HG03060 (cell line): ENCODE data around the gene ANTXR1.

Experiments
- ATAC-seq: cut with Tn5 transposase; IDR thresholded peaks from one replicate; pipeline ENCODE4 v1.9.1; 2021; ENCODE audit warnings: low read depth, moderate number of reproducible peaks; ENCODE audit not compliant: unreplicated experiment

The ANTXR1 gene

GRCh38 chr2:69200107-69200520 is 187.1 kb downstream of the ANTXR1 start:
- no peak for ATAC-seq

DNA sequence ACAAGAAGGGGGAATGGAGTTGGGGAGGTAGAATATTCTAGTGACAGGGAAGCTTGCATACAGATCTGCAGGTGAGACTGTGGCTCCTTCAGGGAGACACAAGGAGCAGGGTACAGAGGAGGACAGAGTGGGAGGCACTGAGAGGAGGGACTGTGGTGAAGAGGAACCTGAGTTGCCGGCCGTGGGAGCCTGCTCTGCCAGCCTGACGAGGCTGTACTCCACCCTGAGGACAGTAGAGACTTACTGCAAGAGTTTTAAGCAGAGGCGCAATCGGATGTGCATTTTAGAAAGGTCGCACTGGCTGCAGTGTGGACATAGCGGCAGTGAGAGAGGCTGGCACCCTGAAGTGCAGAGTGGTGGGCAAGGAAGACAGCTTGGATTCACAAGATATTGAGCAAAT is 188.3 kb downstream of the ANTXR1 start:
- ATAC-seq: no peak

- no peak for ATAC-seq
These were observed 189.3 kb downstream of the ANTXR1 start for GRCh38 chr2:69202327-69202726.

- ATAC-seq: no peak
These were observed 190.4 kb downstream of the ANTXR1 start for GRCh38 chr2:69203166-69203985.

GRCh38 chr2:69204654-69205053 is 191.7 kb downstream of the ANTXR1 start:
- ATAC-seq: no peak

DNA sequence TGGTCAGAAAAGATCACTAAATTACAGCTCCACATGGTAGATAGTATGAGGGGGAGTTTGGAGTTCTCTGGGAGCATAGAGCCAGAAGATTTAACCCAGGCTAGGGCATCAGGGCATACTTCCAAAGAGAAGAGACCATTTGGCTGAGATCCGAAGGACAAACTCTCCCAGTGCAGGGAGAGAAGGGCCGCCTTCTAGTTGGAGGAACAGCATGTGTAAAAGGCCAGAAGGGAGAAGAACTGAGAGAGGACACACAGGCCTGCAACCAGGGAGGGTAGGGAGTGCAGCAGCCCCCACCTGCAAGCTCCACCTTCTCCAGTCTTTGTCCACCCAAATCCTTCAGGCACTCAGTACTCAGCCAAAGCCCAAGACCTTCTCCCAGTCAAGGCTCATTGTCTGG is 192.1 kb downstream of the ANTXR1 start:
- no peak for ATAC-seq

- ATAC-seq: no peak
These were observed 192.5 kb downstream of the ANTXR1 start for GRCh38 chr2:69205491-69205890.

DNA sequence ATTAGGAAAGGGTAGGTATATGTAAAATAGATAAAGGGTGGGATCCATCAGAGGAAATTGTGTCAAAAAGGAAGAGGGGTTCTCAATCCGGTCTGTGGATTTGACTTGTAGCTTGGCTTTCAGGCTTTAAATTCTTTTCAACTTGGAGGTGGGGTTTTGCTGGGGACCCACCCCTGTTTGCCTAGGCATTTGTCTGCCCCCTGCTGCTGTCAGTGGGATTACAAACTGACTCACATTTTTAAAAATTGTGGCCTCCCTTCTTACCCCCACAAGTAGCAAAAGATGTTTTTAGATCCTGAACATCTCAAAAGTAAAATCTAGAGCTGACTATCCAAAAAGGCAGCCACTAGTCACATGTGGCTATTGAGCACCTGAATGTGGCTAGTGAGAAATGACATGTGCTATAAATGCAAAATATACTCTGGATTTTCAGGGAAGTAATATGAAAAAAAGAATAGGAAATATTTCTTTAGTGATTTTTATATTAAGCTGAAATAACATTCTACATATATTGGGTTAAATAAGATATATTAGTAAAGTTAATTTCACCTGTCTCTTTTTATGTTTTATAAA is 195.1 kb downstream of the ANTXR1 start:
- ATAC-seq: no peak

DNA sequence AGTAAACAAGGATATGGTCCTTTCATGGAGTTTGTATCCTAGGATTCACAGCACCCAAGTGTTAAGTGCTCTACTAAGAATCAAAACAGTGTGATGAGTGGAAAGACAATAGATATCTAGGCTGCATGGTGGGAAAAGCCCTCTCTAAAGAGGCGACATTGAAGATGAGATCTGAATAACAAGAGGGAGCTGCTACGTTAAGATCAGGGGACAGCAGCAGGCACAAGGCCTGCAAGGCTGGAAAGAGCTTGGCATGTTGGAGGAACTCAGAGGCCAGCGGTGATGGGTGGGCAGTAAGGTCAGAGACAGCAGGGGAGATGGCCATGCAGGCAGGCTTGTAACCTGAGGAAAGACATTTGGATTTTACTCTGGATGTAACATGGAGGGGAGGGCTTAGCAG is 196.5 kb downstream of the ANTXR1 start:
- ATAC-seq: no peak

DNA sequence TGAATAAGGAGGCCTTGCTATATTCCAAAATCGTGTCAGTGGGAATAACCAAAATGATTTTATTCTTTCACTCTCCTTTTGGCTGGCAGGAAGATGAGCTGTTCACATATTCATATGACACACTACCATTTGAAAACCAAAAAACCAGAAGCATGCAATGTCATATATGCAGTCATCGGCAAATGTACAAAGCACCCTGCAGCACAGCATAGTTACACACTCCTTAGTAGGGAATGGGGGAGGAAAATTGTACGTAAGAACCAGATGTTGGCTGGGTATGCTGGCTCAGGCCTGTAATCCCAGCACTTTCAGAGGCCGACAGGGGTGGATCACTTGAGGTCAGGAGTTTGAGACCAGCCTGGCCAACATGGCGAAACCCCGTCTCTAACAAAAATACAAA is 197.4 kb downstream of the ANTXR1 start:
- no peak for ATAC-seq

GRCh38 chr2:69211048-69211447 is 198.1 kb downstream of the ANTXR1 start:
- no peak for ATAC-seq

GRCh38 chr2:69211686-69212085 is 198.7 kb downstream of the ANTXR1 start:
- no peak for ATAC-seq

DNA sequence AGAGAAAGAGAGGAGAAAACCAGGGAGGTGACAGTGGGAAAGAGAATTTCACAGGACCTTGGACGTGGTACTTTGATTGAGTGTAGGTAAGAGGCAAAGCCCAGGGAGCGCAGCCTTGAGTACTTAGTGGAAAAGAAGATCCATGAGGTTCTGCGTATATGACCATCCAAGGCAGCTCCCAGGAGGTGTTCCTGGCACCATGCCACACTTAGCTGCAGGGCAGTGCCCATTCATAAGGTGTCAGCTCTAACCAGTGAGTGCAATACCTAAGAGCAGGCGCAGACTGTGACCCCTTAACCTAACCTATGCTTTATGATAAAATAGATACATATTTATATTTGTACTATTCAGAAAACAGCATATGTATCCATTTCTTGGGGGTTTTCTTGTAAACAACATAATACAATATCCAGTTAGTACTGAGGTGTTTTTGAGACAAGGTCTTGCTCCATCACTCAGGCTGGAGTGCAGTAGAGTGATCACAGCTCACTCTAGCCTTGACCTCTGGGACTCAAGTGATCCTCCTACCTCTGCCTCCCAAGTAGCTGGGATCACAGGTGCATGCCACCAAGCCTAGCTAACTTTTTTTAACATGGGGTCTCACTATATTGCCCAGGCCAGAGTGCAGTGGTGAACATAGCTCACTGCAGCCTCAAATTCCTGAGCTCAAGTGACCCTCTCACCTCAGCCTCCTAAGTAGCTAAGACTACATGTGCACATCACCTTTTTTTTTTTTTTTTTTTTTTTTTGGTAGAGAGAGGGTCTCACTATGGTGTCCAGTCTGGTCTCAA is 199.5 kb downstream of the ANTXR1 start:
- ATAC-seq: no peak

DNA sequence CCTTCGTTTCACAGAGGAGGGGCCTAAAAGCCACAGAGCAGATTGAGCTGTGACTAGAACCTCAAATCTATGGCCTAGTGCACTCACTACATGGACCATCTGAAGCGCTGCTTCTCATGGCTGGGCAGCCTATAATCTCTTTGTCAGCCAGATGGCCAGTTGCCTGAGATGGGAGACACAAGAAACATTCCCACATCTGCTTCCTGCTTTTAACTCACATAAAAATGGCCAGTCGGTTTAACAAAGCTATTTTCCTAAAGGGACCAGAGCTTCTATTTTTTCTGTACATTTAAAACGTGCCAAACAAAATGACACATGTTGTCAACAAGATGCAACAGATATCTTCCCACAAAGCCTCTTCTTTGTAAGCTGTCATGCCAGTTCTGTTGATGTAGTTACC is 200.2 kb downstream of the ANTXR1 start:
- ATAC-seq: no peak

DNA sequence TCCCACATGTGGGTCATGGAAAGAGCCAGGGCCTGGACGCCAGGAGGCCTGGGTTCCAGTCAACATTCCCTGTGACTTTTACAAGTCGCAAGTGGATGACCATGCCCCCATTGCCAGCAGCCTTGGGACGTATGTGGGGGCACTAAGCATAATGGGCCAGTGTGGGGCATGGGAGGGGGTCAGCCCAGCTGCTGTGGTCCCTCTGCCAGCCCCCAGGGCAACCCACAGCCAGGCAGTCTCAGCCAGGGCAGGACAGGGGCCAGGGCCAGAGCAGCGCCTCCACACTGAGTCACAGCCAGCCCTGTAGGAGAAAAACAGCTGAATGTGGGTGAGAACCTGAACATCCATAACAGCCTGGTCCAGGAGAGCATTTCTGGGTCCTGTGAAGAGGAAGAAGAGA is 200.8 kb downstream of the ANTXR1 start:
- ATAC-seq: no peak

DNA sequence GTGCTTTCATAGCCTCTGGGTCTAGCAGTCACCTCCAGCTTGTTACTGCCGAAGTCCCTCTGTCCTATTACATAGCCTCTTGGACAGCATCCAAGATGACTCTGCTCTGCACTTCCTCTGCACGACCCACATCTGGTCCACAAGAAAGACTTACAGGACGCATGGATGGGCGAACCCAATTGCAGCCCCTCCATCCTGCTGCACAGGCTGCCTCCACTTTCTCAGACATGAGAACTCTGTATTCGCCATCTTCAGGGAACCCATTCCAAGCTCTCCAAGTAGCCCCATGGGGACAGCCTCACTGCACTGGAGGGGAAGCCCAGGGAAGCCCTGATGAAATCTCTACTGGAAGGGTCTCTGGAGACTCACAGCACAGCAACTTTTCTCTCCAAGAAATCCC is 201.9 kb downstream of the ANTXR1 start:
- no peak for ATAC-seq

GRCh38 chr2:69216535-69217332 is 203.8 kb downstream of the ANTXR1 start:
- ATAC-seq: no peak

DNA sequence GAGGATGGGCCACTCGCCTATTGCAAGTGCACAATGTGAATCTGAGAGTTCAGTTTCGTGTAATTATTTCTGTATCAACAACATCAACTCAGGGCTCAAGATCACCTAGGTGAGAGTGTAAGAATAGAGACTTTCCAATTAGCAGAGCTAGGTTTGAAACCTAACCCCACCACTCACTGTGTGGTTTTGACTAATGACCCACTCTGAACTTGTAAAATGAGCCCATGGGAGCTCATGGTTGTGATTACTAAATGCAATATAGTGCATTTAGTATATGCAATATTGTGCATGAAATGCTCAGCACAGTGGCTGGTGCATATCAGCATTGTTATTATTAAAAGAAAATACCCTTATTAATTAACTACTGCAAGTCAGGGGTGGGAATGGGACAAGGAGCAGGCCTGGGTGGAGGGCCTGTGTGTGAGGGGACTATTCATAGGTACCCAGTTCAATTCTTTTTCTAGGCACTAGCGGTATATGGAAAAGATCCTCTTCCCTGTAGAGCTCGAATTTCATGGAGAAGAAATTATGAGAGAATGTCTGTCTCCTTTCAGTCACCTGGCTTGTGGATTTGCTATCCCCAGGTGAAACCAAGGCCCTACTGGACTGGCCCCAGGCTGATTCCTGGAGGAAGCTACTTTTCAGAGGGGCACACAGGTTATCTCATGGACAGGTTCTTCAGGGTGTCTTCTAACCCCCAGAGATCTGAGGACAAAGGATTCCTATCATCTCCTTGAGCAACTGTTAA is 204.5 kb downstream of the ANTXR1 start:
- ATAC-seq: no peak

DNA sequence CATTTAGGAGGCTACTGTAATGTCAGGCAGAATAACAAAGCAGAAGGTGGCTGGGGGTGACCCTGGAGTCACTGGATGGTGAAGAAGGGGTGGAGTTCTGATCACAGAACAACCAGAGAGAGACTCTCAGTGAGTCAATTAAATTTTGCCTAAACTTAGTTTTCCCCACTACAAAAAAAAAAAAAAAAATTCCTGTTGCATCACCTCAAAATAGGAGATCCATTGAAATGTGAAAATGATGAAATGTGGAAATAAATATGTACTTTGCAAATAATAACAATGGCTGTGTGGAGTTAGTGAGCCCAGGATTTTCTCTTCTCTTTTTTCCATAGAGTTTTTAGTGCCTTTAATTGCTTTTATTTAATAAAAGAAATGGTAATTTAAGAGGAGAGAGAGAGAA is 208.5 kb downstream of the ANTXR1 start:
- ATAC-seq: no peak
